Lung (tissue), 12 donors: Measurements from ENCODE around the gene UGCG. TPM values are rescaled to one million over a fixed set of nuclear protein-coding genes. Genes with fewer than 3 reads are reported as not detected.

Experiments used
- ATAC-seq: fragments of 200-7000 bp; cut with Tn5 transposase; one replicate; pipeline ENCODE4 v1.9.1; 2020; ENCODE audit warnings: moderate number of reproducible peaks; ENCODE audit not compliant: insufficient read depth, low FRiP score
- DNase-seq, 3 donors: peaks; one replicate each; pipeline ENCODE4 v3.0.0-alpha.2; 2013 to 2017
- H3K27ac ChIP-seq, 2 donors: one replicate each; pipeline ENCODE4 v1.5.1; 2013; ENCODE audit warnings: mild to moderate bottlenecking in 2 of 2, moderate library complexity in 2 of 2, control low read depth in 1 of 2, inconsistent platforms in 1 of 2, low read depth in 1 of 2, low read length in 1 of 2
- H3K27me3 ChIP-seq, 3 donors: one replicate each; pipeline ENCODE4 v1.5.1; 2013; ENCODE audit warnings: low read length in 2 of 3; ENCODE audit not compliant: control insufficient read depth in 3 of 3, insufficient read depth in 3 of 3
- H3K36me3 ChIP-seq, 4 donors: one replicate each; pipeline ENCODE4 v1.5.1; 2013; ENCODE audit warnings: low read length in 4 of 4, mild to moderate bottlenecking in 1 of 4, moderate library complexity in 1 of 4; ENCODE audit not compliant: control insufficient read depth in 4 of 4, insufficient read depth in 4 of 4
- H3K4me1 ChIP-seq, 5 donors: one replicate each; pipeline ENCODE4 v1.5.1; 2013; ENCODE audit warnings: low read length in 5 of 5, mild to moderate bottlenecking in 2 of 5, moderate library complexity in 1 of 5; ENCODE audit not compliant: control insufficient read depth in 5 of 5, insufficient read depth in 5 of 5
- H3K4me3 ChIP-seq: one replicate; pipeline ENCODE4 v1.5.1; 2013; ENCODE audit warnings: mild to moderate bottlenecking, control low read depth, moderate library complexity
- H3K9ac ChIP-seq, 2 donors: one replicate each; pipeline ENCODE4 v1.5.1; 2013; ENCODE audit warnings: low read length in 2 of 2, control low read depth in 1 of 2; ENCODE audit not compliant: insufficient read depth in 1 of 2
- H3K9me3 ChIP-seq, 4 donors: one replicate each; pipeline ENCODE4 v1.5.1; 2013; ENCODE audit warnings: low read length in 3 of 4, mild to moderate bottlenecking in 1 of 4, moderate library complexity in 1 of 4; ENCODE audit not compliant: control insufficient read depth in 4 of 4, insufficient read depth in 3 of 4
- WGBS, 2 donors: extraction: QIAGEN DNeasy Blood & Tissue Kit; methylation state at CpG; one replicate each; pipeline ENCODE4 v1.1.7; 2013; 5-methylcytosine and 5-hydroxymethylcytosine counted together
- polyA plus RNA-seq, 2 donors: library from polyadenylated mRNA; stranded (reverse); fragments of 200-250 nt; gene quantifications; one replicate each; pipeline ENCODE4 v1.2.1, GENCODE V29; 2013
- total RNA-seq, 2 donors: library from RNA; depleted of rRNA in 1 of 2; stranded (reverse); fragments of >200 nt in 1 of 2; gene quantifications; one replicate each; pipeline ENCODE4 v1.2.1, GENCODE V29; 2014 to 2021
- TF ChIP-seq, protein P1 (sequence below): IDR thresholded peaks from 2 replicates; pipeline ENCODE4 v1.5.1; 2012; ENCODE audit warnings: mild to moderate bottlenecking; ENCODE audit errors: control extremely low read depth, extremely low read depth
- donor health status: control.
- donor health status: control.
- donor health status: Bipolar disorder and iron deficiency.
- donor health status: healthy.
- donor health status: DM: yes; HTN: yes; CAD: no.

Gene UGCG
- total and polyA plus RNA-seq, 4 donors, result 32.2 to 157 (median 37.5) TPM

DNA sequence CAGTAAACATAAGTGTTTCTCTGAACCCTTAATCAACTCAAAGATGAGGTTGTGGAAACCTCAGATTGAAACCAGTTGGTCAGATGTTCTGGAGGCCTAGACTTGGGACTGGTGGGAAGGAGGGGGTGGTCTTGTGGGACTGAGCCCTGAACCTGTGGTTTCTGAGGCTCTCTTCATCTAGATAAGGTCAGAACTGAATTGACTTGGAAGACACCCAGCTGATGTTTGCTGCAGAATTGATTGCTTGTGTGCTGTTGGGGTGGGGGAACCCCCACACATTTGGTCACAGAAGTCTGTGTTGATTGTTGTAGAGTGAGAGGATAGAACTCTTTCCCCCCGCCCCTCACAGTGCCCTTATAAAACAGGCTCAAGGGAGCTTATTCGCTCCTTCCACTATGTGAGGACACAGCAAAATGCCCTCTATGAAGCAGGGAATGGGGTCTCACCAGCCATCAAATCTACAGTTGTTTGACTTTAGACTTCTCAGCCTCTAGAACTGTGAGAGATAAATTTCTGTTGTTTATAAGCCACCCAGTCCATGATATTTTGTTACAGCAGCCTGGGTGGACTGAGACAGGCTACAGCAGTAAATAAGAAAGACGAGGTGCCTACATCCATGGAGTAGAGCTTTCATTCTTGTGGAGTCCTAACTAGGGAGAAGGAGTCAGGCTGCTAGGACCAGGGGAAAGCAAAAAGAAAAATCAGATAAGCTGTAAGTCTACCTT is 25.7 kb upstream of the UGCG start:
- Histone ChIP-seq H3K27ac (no peak overlapping the region), H3K27me3 (no peaks in the 10 kb centered on the region), H3K9me3 (no peaks in the 10 kb centered on the region), H3K9ac (no peak overlapping the region), H3K36me3 (no peaks in the 10 kb centered on the region), H3K4me3 (no peak overlapping the region), H3K4me1 (peaks cover 0 to 2% (median 0%) of the 10 kb centered on the region in 5 donors)
- TF ChIP-seq, protein P1, sequence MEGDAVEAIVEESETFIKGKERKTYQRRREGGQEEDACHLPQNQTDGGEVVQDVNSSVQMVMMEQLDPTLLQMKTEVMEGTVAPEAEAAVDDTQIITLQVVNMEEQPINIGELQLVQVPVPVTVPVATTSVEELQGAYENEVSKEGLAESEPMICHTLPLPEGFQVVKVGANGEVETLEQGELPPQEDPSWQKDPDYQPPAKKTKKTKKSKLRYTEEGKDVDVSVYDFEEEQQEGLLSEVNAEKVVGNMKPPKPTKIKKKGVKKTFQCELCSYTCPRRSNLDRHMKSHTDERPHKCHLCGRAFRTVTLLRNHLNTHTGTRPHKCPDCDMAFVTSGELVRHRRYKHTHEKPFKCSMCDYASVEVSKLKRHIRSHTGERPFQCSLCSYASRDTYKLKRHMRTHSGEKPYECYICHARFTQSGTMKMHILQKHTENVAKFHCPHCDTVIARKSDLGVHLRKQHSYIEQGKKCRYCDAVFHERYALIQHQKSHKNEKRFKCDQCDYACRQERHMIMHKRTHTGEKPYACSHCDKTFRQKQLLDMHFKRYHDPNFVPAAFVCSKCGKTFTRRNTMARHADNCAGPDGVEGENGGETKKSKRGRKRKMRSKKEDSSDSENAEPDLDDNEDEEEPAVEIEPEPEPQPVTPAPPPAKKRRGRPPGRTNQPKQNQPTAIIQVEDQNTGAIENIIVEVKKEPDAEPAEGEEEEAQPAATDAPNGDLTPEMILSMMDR, result no peak
- WGBS, 2 donors, result 92 to 96% methylated on average over 3 of the region's 3 CpGs
- no peak for DNase-seq
- ATAC-seq, result no peak

DNA sequence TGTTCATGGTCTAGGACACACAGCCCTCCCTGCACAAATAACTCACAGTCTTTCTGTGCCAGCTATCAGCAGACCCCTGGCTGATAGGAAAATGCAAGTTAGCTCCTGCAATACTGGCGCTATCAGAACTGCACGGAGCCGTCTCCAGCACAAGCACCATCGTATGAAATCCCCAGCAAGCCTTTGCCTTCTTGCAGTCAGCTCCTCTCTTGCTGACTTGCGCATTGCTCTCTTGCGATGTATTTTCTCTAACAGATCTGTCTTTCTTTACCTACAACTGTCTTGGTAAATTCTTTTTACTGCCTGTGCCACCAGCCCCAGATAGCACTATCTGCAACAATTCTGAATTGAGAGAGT is 25.1 kb upstream of the UGCG start:
- Histone ChIP-seq H3K27ac (no peak overlapping the region), H3K9ac (no peak overlapping the region), H3K36me3 (no peaks in the 10 kb centered on the region), H3K4me1 (peaks cover 0 to under 1% (median 0%) of the 10 kb centered on the region in 5 donors), H3K9me3 (no peaks in the 10 kb centered on the region), H3K27me3 (no peaks in the 10 kb centered on the region), H3K4me3 (no peak overlapping the region)
- 82 to 86% methylated on average over 6 of the region's 6 CpGs for WGBS, 2 donors
- TF ChIP-seq, protein P1, result no peak
- DNase-seq (no peak), ATAC-seq (no peak)

DNA sequence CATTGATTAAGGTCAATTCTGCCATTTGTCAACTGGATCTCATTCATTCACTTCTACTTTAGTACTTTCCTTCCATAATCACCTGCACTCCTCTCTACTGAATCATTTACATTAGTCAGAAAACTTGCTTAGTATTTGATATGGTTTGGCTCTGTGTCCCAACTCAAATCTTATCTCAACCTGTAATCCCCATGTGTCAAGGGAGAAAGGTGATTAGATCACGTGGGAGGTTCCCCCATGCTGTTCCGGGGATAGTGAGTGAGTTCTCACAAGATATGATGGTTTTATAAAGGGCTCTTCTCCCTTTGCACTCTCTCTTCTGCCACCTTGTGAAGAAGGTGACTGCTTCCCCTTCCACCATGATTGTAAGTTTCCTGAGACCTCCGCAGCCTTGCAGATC is 23.7 kb upstream of the UGCG start:
- no peaks in the 10 kb centered on the region for H3K36me3 ChIP-seq
- TF ChIP-seq, protein P1, result no peak
- no peak overlapping the region for H3K27ac ChIP-seq
- no peak overlapping the region for H3K9ac ChIP-seq
- H3K4me1 ChIP-seq, result no peaks in the 10 kb centered on the region
- ATAC-seq (no peak), DNase-seq (no peak)
- H3K4me3 ChIP-seq, result no peak overlapping the region
- WGBS, 2 donors, result 65 to 83% methylated on average over 3 of the region's 3 CpGs
- H3K9me3 ChIP-seq, result no peaks in the 10 kb centered on the region
- no peaks in the 10 kb centered on the region for H3K27me3 ChIP-seq

DNA sequence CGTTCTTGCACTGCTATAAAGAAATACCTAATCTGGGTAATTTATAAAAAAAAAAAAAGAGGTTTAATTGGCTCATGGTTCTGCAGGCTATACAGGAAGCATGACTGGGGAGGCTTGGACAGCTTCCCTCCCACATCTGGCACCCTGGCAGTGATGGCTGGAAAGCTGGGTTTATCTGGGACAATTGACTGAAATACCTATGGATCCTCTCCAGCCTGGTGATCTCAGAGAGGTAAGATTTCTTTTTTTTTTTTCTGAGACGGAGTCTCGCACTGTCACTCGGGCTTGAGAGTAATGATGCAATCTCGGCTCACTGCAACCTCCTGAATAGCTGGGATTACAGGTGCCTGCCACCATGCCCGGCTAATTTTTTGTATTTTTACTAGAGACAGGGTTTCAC is 22.7 kb upstream of the UGCG start:
- no peak overlapping the region for H3K27ac ChIP-seq
- ATAC-seq, result no peak
- no peak for DNase-seq
- no peaks in the 10 kb centered on the region for H3K9me3 ChIP-seq
- 81 to 85% methylated on average over 6 of the region's 6 CpGs for WGBS, 2 donors
- TF ChIP-seq, protein P1, result no peak
- no peaks in the 10 kb centered on the region for H3K36me3 ChIP-seq
- no peaks in the 10 kb centered on the region for H3K27me3 ChIP-seq
- H3K9ac ChIP-seq, result no peak overlapping the region
- no peak overlapping the region for H3K4me3 ChIP-seq
- no peaks in the 10 kb centered on the region for H3K4me1 ChIP-seq
